PC-9 (cell line): ENCODE results near the gene NEURL3. TPM values are rescaled to one million over a fixed set of nuclear protein-coding genes. Genes with fewer than 3 reads are reported as not detected.

Source experiments
- BruUV-seq: library from RNA; stranded (reverse); fragments of 400-500 nt; replicated peaks from 2 replicates; lab custom pipeline; 2021; lab: Mats Ljungman, UMichigan
- CTCF ChIA-PET: fragments of 300-600 bp; sonication (Branson Sonifier 250); formaldehyde crosslinking; loops from one replicate; lab custom pipeline; 2022; ENCODE audit warnings: antibody characterized with exemption; lab: Charles Lee
- POLR2A ChIA-PET: fragments of 300-600 bp; sonication (Branson Sonifier 250); formaldehyde crosslinking; loops from one replicate; lab custom pipeline; 2022; ENCODE audit warnings: antibody characterized with exemption; ENCODE audit not compliant: unreplicated experiment; lab: Charles Lee
- DNase-seq, 2 experiments: peaks; one replicate each; pipeline versions ENCODE4 v3.0.0 to v3.0.0-alpha.2; 2015 to 2022; ENCODE audit warnings: mixed read lengths in 1 of 2
- H2AFZ ChIP-seq: fragments of 200-600 bp; sonication (generic); 2 replicates; pipeline ENCODE4 v1.8.1; 2017; ENCODE audit warnings: antibody characterized with exemption
- H3F3A ChIP-seq: fragments of 200-600 bp; sonication (generic); 2 replicates; pipeline ENCODE4 v1.8.1; 2017; ENCODE audit warnings: antibody characterized with exemption, mild to moderate bottlenecking, low read depth; ENCODE audit not compliant: insufficient read depth
- H3K27ac ChIP-seq: fragments of 200-600 bp; sonication (generic); 2 replicates; pipeline ENCODE4 v1.6.1; 2016; ENCODE audit warnings: mixed run types
- H3K27me3 ChIP-seq: fragments of 200-600 bp; sonication (generic); 2 replicates; pipeline ENCODE4 v1.6.1; 2016; ENCODE audit warnings: low read depth, mixed run types; ENCODE audit not compliant: insufficient read depth
- H3K36me3 ChIP-seq: fragments of 200-600 bp; sonication (generic); 2 replicates; pipeline ENCODE4 v1.6.1; 2016; ENCODE audit warnings: low read depth, mixed run types
- H3K4me1 ChIP-seq: fragments of 200-600 bp; sonication (generic); replicated peaks from 2 replicates; pipeline ENCODE4 v1.6.1; 2016; ENCODE audit warnings: mixed run types; ENCODE audit not compliant: insufficient read depth
- H3K4me2 ChIP-seq: fragments of 200-600 bp; sonication (generic); 2 replicates; pipeline ENCODE4 v1.6.1; 2017; ENCODE audit warnings: mixed run types
- H3K4me3 ChIP-seq: fragments of 200-600 bp; sonication (generic); 2 replicates; pipeline ENCODE4 v1.6.1; 2016; ENCODE audit warnings: mixed run types
- H3K79me2 ChIP-seq: fragments of 200-600 bp; sonication (generic); 2 replicates; pipeline ENCODE4 v1.6.1; 2017; ENCODE audit warnings: low read depth, mixed run types
- H3K9me2 ChIP-seq: fragments of 200-600 bp; sonication (generic); 2 replicates; pipeline ENCODE4 v1.8.1; 2017; ENCODE audit warnings: mild to moderate bottlenecking; ENCODE audit not compliant: insufficient read depth
- H3K9me3 ChIP-seq: fragments of 200-600 bp; sonication (generic); 2 replicates; pipeline ENCODE4 v1.8.1; 2016; ENCODE audit warnings: low read depth; ENCODE audit not compliant: insufficient read depth
- H4K20me1 ChIP-seq: fragments of 200-600 bp; sonication (generic); 2 replicates; pipeline ENCODE4 v1.8.1; 2017; ENCODE audit not compliant: insufficient read depth
- EZH2 ChIP-seq: fragments of 200-600 bp; sonication (generic); IDR thresholded peaks from 2 replicates; pipeline ENCODE4 v1.8.0; 2017; ENCODE audit warnings: antibody characterized with exemption, low read depth
- intact Hi-C: fragments of 100-400 bp; cut with micrococcal nuclease; formaldehyde crosslinking; loops from one replicate; pipeline ENCODE4 v1.10.0; 2022; ENCODE audit not compliant: unreplicated experiment
- total RNA-seq: library from RNA; stranded (reverse); gene quantifications from 2 replicates; pipeline ENCODE4 v1.2.3, GENCODE V29; 2021
- TF ChIP-seq, protein P1 (sequence below): fragments of 200-600 bp; sonication (generic); conservative IDR thresholded peaks from 2 replicates; pipeline ENCODE4 v1.6.1; 2017; ENCODE audit warnings: mixed run types, antibody characterized with exemption, mild to moderate bottlenecking, moderate library complexity

Gene NEURL3
- total RNA-seq, 1 experiment from 2014 or later = 0.48 TPM

DNA sequence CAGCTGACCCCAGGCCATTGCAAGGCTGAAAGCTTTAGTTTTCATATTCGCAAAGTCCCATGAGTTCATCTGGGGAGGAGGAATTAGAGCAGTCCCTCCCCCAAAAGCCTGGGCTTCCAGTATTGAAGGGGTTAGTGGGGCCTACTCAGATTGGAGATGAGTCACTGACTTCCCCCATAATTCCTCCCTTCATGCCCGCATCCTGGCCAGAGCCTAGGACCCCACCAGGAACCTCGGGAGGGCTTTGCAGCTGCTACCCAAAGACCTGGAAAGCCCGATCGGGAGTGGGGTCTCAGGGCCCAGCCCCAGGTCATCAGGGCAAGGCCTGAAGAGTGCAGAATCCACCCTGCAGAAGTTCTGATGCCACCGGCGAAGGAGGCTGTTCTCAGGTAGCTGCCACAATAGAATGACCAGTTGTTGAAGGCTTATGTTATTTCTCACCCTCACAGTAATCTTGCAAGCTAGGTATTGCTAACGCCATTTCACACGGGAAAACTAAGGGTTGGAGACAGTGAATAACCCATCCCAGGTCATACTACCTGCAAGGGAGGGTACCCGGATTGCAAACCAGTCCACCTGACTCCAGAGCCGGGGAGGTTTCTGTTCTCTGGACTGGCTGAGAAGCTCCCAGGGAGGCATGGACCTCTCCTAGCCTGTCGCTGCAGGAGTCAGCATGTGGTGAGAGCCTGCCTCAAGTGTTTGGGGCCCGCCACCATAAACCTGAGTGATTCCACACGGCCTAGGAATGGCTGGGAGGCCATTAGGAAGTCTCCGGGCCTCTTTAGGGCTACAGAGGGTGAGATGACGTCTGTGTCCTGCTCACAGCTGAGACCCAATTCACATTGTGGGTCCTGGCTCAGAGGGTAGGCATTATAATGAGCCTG, 25.6 kb upstream of the NEURL3 start:
- Histone ChIP-seq H3F3A (peaks cover 26% of the 10 kb centered on the region), H3K27me3 (peaks cover 10% of the 10 kb centered on the region; the same call in 1 of the 2 replicates), H3K9me2 (no peaks in the 10 kb centered on the region), H3K36me3 (no peaks in the 10 kb centered on the region), H2AFZ (no peak overlapping the region), H3K4me3 (no peak overlapping the region), H3K79me2 (no peaks in the 10 kb centered on the region), H3K9me3 (no peaks in the 10 kb centered on the region), H3K4me1 (peaks cover 36% of the 10 kb centered on the region), H3K4me2 (no peak overlapping the region), H3K27ac (no peak overlapping the region), H4K20me1 (no peaks in the 10 kb centered on the region)
- no TSS peak for BruUV-seq
- no peak for DNase-seq
- CTCF ChIA-PET = no interaction called here
- intact Hi-C loops = loop anchor here (5.0 kb wide), 2 partner anchors 223 to 287 kb away; partner anchors contain the start of genes CNNM3 and SNRNP200
- POLR2A ChIA-PET = no interaction called here
- TF ChIP-seq EZH2 = no peak
- TF ChIP-seq, protein P1, sequence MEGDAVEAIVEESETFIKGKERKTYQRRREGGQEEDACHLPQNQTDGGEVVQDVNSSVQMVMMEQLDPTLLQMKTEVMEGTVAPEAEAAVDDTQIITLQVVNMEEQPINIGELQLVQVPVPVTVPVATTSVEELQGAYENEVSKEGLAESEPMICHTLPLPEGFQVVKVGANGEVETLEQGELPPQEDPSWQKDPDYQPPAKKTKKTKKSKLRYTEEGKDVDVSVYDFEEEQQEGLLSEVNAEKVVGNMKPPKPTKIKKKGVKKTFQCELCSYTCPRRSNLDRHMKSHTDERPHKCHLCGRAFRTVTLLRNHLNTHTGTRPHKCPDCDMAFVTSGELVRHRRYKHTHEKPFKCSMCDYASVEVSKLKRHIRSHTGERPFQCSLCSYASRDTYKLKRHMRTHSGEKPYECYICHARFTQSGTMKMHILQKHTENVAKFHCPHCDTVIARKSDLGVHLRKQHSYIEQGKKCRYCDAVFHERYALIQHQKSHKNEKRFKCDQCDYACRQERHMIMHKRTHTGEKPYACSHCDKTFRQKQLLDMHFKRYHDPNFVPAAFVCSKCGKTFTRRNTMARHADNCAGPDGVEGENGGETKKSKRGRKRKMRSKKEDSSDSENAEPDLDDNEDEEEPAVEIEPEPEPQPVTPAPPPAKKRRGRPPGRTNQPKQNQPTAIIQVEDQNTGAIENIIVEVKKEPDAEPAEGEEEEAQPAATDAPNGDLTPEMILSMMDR = no peak

DNA sequence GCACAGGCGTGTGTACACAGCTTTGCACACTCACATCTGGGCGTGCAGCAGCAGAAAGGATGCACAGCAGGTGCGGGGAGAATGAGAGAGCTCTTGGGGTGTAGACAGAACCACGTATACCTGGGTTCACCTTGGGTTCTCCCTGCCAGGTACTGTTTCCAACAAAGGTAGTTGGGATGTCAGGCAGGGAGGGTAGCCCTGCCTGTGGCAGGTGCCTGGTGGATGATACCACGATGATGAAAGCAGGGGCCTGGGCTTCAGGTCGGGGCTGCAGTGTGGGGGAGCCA, 24.9 kb upstream of the NEURL3 start:
- Histone ChIP-seq H3K4me2 (no peak overlapping the region), H3K4me3 (no peak overlapping the region), H4K20me1 (no peaks in the 10 kb centered on the region), H3K4me1 (peaks cover 36% of the 10 kb centered on the region), H3K27ac (no peak overlapping the region), H3F3A (peaks cover 26% of the 10 kb centered on the region), H3K36me3 (no peaks in the 10 kb centered on the region), H3K9me2 (no peaks in the 10 kb centered on the region), H3K27me3 (peaks cover 16% of the 10 kb centered on the region; the same call in 1 of the 2 replicates), H2AFZ (no peak overlapping the region), H3K79me2 (no peaks in the 10 kb centered on the region), H3K9me3 (no peaks in the 10 kb centered on the region)
- intact Hi-C loops = loop anchor here (5.0 kb wide), 2 partner anchors 223 to 287 kb away; partner anchors contain the start of genes CNNM3 and SNRNP200
- CTCF ChIA-PET = no interaction called here
- no TSS peak for BruUV-seq
- no peak for DNase-seq
- TF ChIP-seq EZH2 = no peak
- TF ChIP-seq, protein P1 = no peak
- POLR2A ChIA-PET = no interaction called here

DNA sequence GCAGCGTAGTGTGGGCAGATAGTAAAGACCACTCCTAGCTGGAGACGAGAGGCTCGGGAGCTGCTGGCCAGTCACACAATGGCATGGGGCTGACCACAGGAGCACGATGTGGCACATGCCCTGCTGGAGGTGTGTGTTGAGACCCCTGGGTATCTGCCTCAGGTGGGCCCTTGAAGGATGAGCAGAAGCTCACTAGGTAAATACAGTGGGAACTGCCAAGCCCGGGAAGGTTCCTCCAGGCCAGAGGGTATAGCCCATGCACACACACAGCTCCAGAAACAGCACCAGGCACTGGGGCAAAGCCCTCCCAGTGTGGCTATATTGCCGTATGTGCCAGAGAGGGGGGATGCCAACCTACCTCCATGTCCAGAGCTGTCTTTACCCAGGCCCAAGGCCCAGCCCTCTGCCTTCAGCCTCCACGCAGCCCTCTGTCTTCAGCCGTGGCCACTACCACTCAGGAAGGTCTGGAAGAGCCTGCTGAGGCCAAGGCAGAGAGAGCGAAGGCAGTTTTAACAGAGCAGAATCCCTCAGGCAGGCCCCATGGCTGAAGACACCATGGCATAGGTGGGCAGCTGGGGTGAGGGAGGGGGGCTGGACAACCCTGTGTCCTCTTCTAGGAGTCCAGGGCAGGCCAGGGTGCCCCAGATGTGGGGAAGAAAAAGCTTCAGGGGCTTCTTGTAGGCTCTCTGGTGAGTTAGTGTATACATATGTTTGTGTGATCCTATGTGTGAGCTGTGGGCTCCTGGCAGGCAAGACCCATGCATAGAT, 24.4 kb upstream of the NEURL3 start:
- no peak overlapping the region for H3K27ac ChIP-seq
- peaks cover 22% of the 10 kb centered on the region; the same call in 1 of the 2 replicates for H3K27me3 ChIP-seq
- H3K36me3 ChIP-seq = no peaks in the 10 kb centered on the region
- H2AFZ ChIP-seq = no peak overlapping the region
- no peak for DNase-seq
- peaks cover 21% of the 10 kb centered on the region for H3F3A ChIP-seq
- H3K4me2 ChIP-seq = no peak overlapping the region
- no peaks in the 10 kb centered on the region for H3K79me2 ChIP-seq
- H3K4me3 ChIP-seq = no peak overlapping the region
- no peak for TF ChIP-seq EZH2
- TF ChIP-seq, protein P1 = no peak
- BruUV-seq = no TSS peak
- H3K9me3 ChIP-seq = no peaks in the 10 kb centered on the region
- no peaks in the 10 kb centered on the region for H4K20me1 ChIP-seq
- H3K4me1 ChIP-seq = peaks cover 31% of the 10 kb centered on the region
- no peaks in the 10 kb centered on the region for H3K9me2 ChIP-seq
- ChIA-PET CTCF (no interaction called here), POLR2A (no interaction called here)
- intact Hi-C loops = loop anchor here (5.0 kb wide), 2 partner anchors 222 to 288 kb away; partner anchors contain the start of genes CNNM3 and SNRNP200
